Breast epithelium (tissue), 4 donors: ENCODE data around the gene WWOX. TPM values are rescaled to one million over a fixed set of nuclear protein-coding genes. Genes with fewer than 3 reads are reported as not detected.

Experiments
- DNase-seq, 2 donors: peaks; one replicate each; pipeline ENCODE4 v3.0.0-alpha.2; 2019; ENCODE audit warnings: low spot score in 2 of 2
- H3K27ac ChIP-seq, 2 donors: fragments of 200-600 bp; sonication (generic) in 1 of 2; one replicate each; pipeline ENCODE4 v1.5.1; 2016 to 2019; ENCODE audit warnings: mild to moderate bottlenecking in 1 of 2
- H3K27me3 ChIP-seq, 2 donors: fragments of 200-600 bp; sonication (generic) in 1 of 2; one replicate each; pipeline versions ENCODE4 v1.5.1 to v1.6.0; 2017 to 2019; ENCODE audit warnings: control low read depth in 1 of 2, mild to moderate bottlenecking in 1 of 2
- H3K36me3 ChIP-seq: fragments of 200-600 bp; one replicate; pipeline ENCODE4 v1.5.1; 2019
- H3K4me1 ChIP-seq, 2 donors: fragments of 200-600 bp; sonication (generic); one replicate each; pipeline ENCODE4 v1.5.1; 2016 to 2019; ENCODE audit warnings: control low read depth in 1 of 2
- H3K4me3 ChIP-seq, 3 donors: fragments of 200-600 bp; sonication (generic); 1 replicate in 2 of 3; 2 replicates in 1 of 3; pipeline ENCODE4 v1.5.1; 2016 to 2019; ENCODE audit warnings: mild to moderate bottlenecking in 3 of 3, moderate library complexity in 2 of 3
- H3K9me3 ChIP-seq, 2 donors: fragments of 200-600 bp; sonication (generic) in 1 of 2; one replicate each; pipeline ENCODE4 v1.5.1; 2016 to 2019; ENCODE audit warnings: control low read depth in 1 of 2
- POLR2A ChIP-seq: fragments of 450-650 bp; IDR thresholded peaks from one replicate; pipeline ENCODE4 v1.6.1; 2016; ENCODE audit warnings: antibody characterized with exemption, mild to moderate bottlenecking, moderate library complexity
- POLR2AphosphoS5 ChIP-seq, 3 donors: sonication (generic); formaldehyde crosslinking; IDR thresholded peaks; one replicate each; pipeline ENCODE4 v1.6.1; 2017; ENCODE audit warnings: antibody characterized with exemption in 3 of 3
- intact Hi-C: fragments of 100-400 bp; cut with DNase I; formaldehyde crosslinking; loops from one replicate; pipeline ENCODE4 v1.15.1; 2023; ENCODE audit warnings: low total_unique reads
- total RNA-seq, 3 donors: library from RNA; depleted of rRNA; stranded (reverse); fragments of >200 nt; gene quantifications; one replicate each; pipeline ENCODE4 v1.1.0, GENCODE V29; 2016
- TF ChIP-seq, protein P1 (sequence below), 3 donors: fragments of 450-650 bp; IDR thresholded peaks; one replicate each; pipeline ENCODE4 v1.5.1; 2016 to 2017; ENCODE audit warnings: antibody characterized with exemption in 3 of 3, mild to moderate bottlenecking in 3 of 3, moderate library complexity in 3 of 3

The WWOX gene
- total RNA-seq, 3 donors from 2014 or later: 42.9 to 73.6 (median 43.4) TPM

GRCh38 chr16:78415013-78415412 lies 315.6 kb downstream of the WWOX start:
- H3K9me3 ChIP-seq: peaks cover 0 to 10% of the 10 kb centered on the region in 2 donors
- intact Hi-C loops: no loop called here
- no peak overlapping the region for H3K4me3 ChIP-seq
- H3K4me1 ChIP-seq: no peaks in the 10 kb centered on the region
- no peaks in the 10 kb centered on the region for H3K36me3 ChIP-seq
- no peak for DNase-seq
- TF ChIP-seq POLR2A: no peak
- TF ChIP-seq, protein P1, sequence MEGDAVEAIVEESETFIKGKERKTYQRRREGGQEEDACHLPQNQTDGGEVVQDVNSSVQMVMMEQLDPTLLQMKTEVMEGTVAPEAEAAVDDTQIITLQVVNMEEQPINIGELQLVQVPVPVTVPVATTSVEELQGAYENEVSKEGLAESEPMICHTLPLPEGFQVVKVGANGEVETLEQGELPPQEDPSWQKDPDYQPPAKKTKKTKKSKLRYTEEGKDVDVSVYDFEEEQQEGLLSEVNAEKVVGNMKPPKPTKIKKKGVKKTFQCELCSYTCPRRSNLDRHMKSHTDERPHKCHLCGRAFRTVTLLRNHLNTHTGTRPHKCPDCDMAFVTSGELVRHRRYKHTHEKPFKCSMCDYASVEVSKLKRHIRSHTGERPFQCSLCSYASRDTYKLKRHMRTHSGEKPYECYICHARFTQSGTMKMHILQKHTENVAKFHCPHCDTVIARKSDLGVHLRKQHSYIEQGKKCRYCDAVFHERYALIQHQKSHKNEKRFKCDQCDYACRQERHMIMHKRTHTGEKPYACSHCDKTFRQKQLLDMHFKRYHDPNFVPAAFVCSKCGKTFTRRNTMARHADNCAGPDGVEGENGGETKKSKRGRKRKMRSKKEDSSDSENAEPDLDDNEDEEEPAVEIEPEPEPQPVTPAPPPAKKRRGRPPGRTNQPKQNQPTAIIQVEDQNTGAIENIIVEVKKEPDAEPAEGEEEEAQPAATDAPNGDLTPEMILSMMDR (IDR thresholded peaks at IDR 0.05): no peak
- TF ChIP-seq POLR2AphosphoS5 (IDR thresholded peaks at IDR 0.05): no peak
- no peaks in the 10 kb centered on the region for H3K27me3 ChIP-seq
- H3K27ac ChIP-seq: no peak overlapping the region

DNA sequence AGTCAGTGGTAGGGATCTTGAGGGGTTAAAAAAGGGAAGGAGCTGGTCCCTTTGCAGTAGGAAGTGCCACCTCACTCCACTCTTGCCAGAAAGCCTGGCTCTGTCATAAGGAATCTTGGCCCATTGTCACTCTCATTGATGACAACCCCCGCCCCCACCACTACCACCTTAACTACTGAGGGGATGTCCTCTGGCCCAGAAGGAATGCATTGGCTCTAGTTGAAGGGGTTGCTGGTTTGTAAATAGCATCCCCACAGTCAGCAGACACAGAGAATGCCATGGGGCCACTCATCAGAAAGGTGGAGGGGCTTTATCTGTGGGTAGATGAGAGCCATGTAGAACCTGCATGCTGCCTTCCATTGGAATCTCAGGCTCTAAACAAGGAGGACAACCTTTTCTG lies 316.2 kb downstream of the WWOX start:
- H3K27me3 ChIP-seq: no peaks in the 10 kb centered on the region
- H3K36me3 ChIP-seq: no peaks in the 10 kb centered on the region
- no peak overlapping the region for H3K4me3 ChIP-seq
- peaks cover 0 to 10% of the 10 kb centered on the region in 2 donors for H3K9me3 ChIP-seq
- TF ChIP-seq POLR2A (no peak), POLR2AphosphoS5 (IDR thresholded peaks at IDR 0.05) (no peak)
- TF ChIP-seq, protein P1 (IDR thresholded peaks at IDR 0.05): no peak
- H3K27ac ChIP-seq: no peak overlapping the region
- DNase-seq: no peak
- intact Hi-C loops: no loop called here
- no peaks in the 10 kb centered on the region for H3K4me1 ChIP-seq

- Histone ChIP-seq H3K9me3 (peaks cover 0 to 10% of the 10 kb centered on the region in 2 donors), H3K36me3 (no peaks in the 10 kb centered on the region), H3K4me3 (no peak overlapping the region), H3K4me1 (no peaks in the 10 kb centered on the region), H3K27me3 (no peaks in the 10 kb centered on the region), H3K27ac (no peak overlapping the region)
- TF ChIP-seq POLR2AphosphoS5 (IDR thresholded peaks at IDR 0.05) (no peak), POLR2A (no peak)
- TF ChIP-seq, protein P1 (IDR thresholded peaks at IDR 0.05): no peak
- DNase-seq: no peak
- intact Hi-C loops: no loop called here
These were observed 316.9 kb downstream of the WWOX start for GRCh38 chr16:78416400-78416799.

DNA sequence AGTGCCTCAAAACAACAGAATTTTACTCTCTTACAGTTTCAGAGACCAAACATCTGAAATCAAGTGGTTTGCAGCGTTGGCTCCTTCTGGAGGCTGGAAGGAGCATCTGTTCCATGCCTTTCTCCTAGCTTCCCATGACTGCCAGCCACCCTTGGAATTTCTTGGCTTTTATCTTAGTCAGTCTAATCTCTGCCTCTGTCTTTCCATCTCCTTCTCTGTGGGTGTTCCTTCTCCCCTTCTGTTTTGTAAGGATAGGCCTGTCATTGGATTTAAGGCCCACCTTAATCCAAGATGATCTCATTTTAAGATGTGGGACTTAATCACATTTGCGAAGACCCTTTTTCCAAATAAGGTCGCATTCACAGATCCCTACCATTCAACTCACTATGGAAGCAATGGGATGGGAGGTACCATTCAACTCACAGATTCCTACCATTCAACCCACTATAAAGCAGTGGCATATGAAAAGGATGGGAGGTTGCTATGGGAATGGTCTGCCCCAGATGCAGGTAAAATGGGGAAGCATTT lies 321.8 kb downstream of the WWOX start:
- intact Hi-C loops: no loop called here
- Histone ChIP-seq H3K27me3 (no peaks in the 10 kb centered on the region), H3K27ac (no peak overlapping the region), H3K4me1 (no peaks in the 10 kb centered on the region), H3K4me3 (no peak overlapping the region), H3K36me3 (no peaks in the 10 kb centered on the region), H3K9me3 (no peaks in the 10 kb centered on the region)
- no peak for DNase-seq
- TF ChIP-seq POLR2AphosphoS5 (IDR thresholded peaks at IDR 0.05) (no peak), POLR2A (no peak)
- TF ChIP-seq, protein P1 (IDR thresholded peaks at IDR 0.05): no peak

- Histone ChIP-seq H3K4me3 (no peak overlapping the region), H3K4me1 (no peaks in the 10 kb centered on the region), H3K27me3 (no peaks in the 10 kb centered on the region), H3K27ac (no peak overlapping the region), H3K36me3 (no peaks in the 10 kb centered on the region), H3K9me3 (no peaks in the 10 kb centered on the region)
- intact Hi-C loops: no loop called here
- no peak for DNase-seq
- TF ChIP-seq POLR2A: no peak
- TF ChIP-seq POLR2AphosphoS5 (IDR thresholded peaks at IDR 0.05): no peak
- TF ChIP-seq, protein P1 (IDR thresholded peaks at IDR 0.05): no peak
These were observed 325.8 kb downstream of the WWOX start for GRCh38 chr16:78425281-78425680.
